ENCODE measurements around the gene ATP8B4.

The ATP8B4 gene

GRCh38 chr15:49809894-49810609, 309.0 kb downstream of the ATP8B4 start:
- DNase-seq (ENCODE audit: low read depth) = no peak

DNA sequence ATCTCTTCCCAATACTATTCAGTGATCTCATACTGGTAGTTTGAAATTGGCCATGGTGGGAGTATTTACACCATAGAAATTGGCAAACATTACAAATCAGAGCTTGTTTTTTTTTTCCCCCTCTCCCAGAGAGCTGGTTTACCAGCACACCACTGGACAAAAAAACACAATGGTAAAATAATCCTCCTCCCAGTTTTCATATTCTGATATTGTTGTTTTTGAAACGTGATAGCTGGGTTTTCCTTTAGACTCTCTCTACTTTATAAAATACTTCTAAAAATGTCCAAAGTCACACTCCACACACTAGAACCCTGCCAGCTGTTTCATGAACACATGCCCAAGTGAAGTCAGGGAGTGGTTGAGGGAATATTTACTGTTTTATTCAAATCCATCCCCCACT, 310.7 kb downstream of the ATP8B4 start:
- no peak for DNase-seq (ENCODE audit: low read depth)

Measured in fibroblast of the conjunctiva (primary cell).